HepG2 (cell line): ENCODE results near the gene NELFB. TPM values are rescaled to one million over a fixed set of nuclear protein-coding genes. Genes with fewer than 3 reads are reported as not detected.

Experiments
- CBFB ChIP-seq: sonication (generic); formaldehyde crosslinking; IDR thresholded peaks from 2 replicates; pipeline ENCODE4 v1.4.0; 2020; ENCODE audit warnings: missing genetic modification reagents
- CREB1 ChIP-seq, 2 experiments: fragments of 450-650 bp in 1 of 2; IDR thresholded peaks; 2 replicates each; pipeline ENCODE4 v1.6.1; 2016 to 2017; ENCODE audit warnings: control low read depth in 1 of 2, mild to moderate bottlenecking in 1 of 2, missing compliant biosample characterization in 1 of 2, missing genetic modification characterization in 1 of 2
- GPN1 ChIP-seq: sonication (generic); formaldehyde crosslinking; IDR thresholded peaks from 2 replicates; pipeline ENCODE4 v1.5.1; 2020; ENCODE audit warnings: missing genetic modification reagents, borderline replicate concordance
- KAT2B ChIP-seq: fragments of 150-350 bp; IDR thresholded peaks from 2 replicates; pipeline ENCODE4 v1.6.1; 2014; ENCODE audit warnings: low read depth, low read length, borderline replicate concordance
- MAFG ChIP-seq: sonication (generic); formaldehyde crosslinking; IDR thresholded peaks from 2 replicates; pipeline ENCODE4 v1.5.1; 2020; ENCODE audit warnings: mild to moderate bottlenecking, missing genetic modification reagents
- MAZ ChIP-seq, 2 experiments: sonication (generic) in 1 of 2; formaldehyde crosslinking in 1 of 2; IDR thresholded peaks; 2 replicates each; pipeline versions ENCODE4 v1.5.0 to v1.6.1; 2012 to 2020; ENCODE audit warnings: low read depth in 2 of 2, mild to moderate bottlenecking in 2 of 2, borderline replicate concordance in 1 of 2, improper control_type of control experiment in 1 of 2, low read length in 1 of 2, missing genetic modification reagents in 1 of 2, moderate library complexity in 1 of 2
- SAFB2 ChIP-seq: sonication (generic); formaldehyde crosslinking; IDR thresholded peaks from 2 replicates; pipeline ENCODE4 v1.5.1; 2020; ENCODE audit warnings: missing genetic modification reagents, low read depth, mild to moderate bottlenecking, borderline replicate concordance
- ZKSCAN8 ChIP-seq: IDR thresholded peaks from 2 replicates; pipeline ENCODE4 v1.6.1; 2016; ENCODE audit warnings: borderline replicate concordance, missing genetic modification reagents, missing compliant biosample characterization
- ZMYM3 ChIP-seq: sonication (generic); formaldehyde crosslinking; IDR thresholded peaks from 2 replicates; pipeline ENCODE4 v1.5.1; 2020; ENCODE audit warnings: mild to moderate bottlenecking, missing genetic modification reagents
- polyA plus RNA-seq, 8 experiments: library from polyadenylated mRNA; depleted of rRNA in 3 of 8; stranded (reverse) in 7 of 8; unstranded in 1 of 8; fragments of >200 nt; fragmentation: Illumina TruSeq in 4 of 8; extraction: Trizol in 4 of 8; gene quantifications; 2 replicates each; pipeline versions ENCODE4 v1.2.1 to v1.2.3, GENCODE V29; 2011 to 2016; ENCODE audit warnings: low read depth in 4 of 8, missing spikeins in 1 of 8, mixed read lengths in 1 of 8; ENCODE audit not compliant: insufficient read depth in 1 of 8
- total RNA-seq, 5 experiments: library from RNA; depleted of rRNA; stranded (reverse); fragments of >200 nt; fragmentation: Illumina TruSeq; extraction: Trizol; gene quantifications; 2 replicates each; pipeline ENCODE4 v1.2.3, GENCODE V29; 2016; ENCODE audit warnings: low read depth in 1 of 5
- TF ChIP-seq, protein P1 (sequence below): sonication (generic); formaldehyde crosslinking; IDR thresholded peaks from 2 replicates; pipeline ENCODE4 v1.4.0; 2020; ENCODE audit warnings: missing genetic modification reagents
- TF ChIP-seq, protein P2 (sequence below): sonication (generic); formaldehyde crosslinking; IDR thresholded peaks from 2 replicates; pipeline ENCODE4 v1.4.0; 2020; ENCODE audit warnings: mild to moderate bottlenecking, missing genetic modification reagents
- TF ChIP-seq, protein P3 (sequence below): sonication (generic); formaldehyde crosslinking; IDR thresholded peaks from 2 replicates; pipeline ENCODE4 v1.4.0; 2020; ENCODE audit warnings: mild to moderate bottlenecking, missing genetic modification reagents
- TF ChIP-seq, protein P4 (sequence below): sonication (generic); formaldehyde crosslinking; IDR thresholded peaks from 2 replicates; pipeline ENCODE4 v1.5.0; 2020; ENCODE audit warnings: missing genetic modification reagents
- TF ChIP-seq, protein P5 (sequence below): sonication (generic); formaldehyde crosslinking; IDR thresholded peaks from 2 replicates; pipeline ENCODE4 v1.5.0; 2020; ENCODE audit warnings: missing genetic modification reagents
- TF ChIP-seq, protein P6 (sequence below): sonication (generic); formaldehyde crosslinking; IDR thresholded peaks from 2 replicates; pipeline ENCODE4 v1.5.1; 2020; ENCODE audit warnings: mild to moderate bottlenecking, missing genetic modification reagents

NELFB gene
- total and polyA plus RNA-seq, 2 of the 13 experiments (the other 11 are each of a cell fraction or from before 2014, with no cell fraction given), result 26.5 to 45.8 TPM

DNA sequence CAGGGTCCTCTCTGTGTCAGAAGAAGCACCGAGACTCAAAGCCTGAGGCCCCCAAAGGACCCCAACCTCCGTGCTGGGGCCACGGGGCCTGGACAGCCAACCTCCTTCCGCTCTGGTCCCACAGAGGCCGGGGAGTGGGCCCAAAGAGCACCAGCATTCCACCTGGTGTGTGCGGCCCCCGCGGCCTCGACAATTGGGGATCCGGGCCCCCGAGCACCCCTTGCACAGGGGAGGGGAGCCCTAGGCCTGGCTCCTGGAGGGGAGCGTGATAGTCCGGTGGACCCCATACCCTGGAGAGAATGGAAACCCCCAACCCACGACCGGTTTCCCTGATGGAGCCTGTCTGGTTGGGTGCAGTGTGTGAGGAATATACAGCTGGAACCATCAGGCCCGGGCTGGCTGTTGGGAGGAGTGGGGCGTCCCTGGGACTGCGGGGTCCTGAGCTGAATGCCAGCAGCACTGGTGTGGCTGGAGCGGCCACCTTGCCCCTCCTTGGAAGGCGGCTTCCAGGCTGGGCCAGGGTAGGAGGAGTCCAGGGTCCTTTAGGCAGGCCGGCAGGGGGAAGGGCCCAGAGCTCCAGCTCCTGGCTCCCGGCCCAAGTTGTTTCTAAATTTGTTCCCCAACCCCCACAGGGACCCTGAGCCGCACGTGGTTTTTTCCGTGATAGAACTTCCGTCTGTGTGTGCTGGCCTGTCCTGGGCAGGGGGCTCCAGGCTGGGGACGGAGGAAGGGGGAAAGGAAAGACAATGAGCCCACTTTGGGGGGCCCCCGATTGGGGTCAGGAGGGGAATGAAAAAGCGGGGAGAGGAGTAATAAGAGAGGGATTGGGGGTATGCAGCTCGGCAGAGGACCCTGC, 21.6 kb downstream of the NELFB start (continued):
- TF ChIP-seq, protein P1, sequence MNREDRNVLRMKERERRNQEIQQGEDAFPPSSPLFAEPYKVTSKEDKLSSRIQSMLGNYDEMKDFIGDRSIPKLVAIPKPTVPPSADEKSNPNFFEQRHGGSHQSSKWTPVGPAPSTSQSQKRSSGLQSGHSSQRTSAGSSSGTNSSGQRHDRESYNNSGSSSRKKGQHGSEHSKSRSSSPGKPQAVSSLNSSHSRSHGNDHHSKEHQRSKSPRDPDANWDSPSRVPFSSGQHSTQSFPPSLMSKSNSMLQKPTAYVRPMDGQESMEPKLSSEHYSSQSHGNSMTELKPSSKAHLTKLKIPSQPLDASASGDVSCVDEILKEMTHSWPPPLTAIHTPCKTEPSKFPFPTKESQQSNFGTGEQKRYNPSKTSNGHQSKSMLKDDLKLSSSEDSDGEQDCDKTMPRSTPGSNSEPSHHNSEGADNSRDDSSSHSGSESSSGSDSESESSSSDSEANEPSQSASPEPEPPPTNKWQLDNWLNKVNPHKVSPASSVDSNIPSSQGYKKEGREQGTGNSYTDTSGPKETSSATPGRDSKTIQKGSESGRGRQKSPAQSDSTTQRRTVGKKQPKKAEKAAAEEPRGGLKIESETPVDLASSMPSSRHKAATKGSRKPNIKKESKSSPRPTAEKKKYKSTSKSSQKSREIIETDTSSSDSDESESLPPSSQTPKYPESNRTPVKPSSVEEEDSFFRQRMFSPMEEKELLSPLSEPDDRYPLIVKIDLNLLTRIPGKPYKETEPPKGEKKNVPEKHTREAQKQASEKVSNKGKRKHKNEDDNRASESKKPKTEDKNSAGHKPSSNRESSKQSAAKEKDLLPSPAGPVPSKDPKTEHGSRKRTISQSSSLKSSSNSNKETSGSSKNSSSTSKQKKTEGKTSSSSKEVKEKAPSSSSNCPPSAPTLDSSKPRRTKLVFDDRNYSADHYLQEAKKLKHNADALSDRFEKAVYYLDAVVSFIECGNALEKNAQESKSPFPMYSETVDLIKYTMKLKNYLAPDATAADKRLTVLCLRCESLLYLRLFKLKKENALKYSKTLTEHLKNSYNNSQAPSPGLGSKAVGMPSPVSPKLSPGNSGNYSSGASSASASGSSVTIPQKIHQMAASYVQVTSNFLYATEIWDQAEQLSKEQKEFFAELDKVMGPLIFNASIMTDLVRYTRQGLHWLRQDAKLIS, result no peak
- TF ChIP-seq ZMYM3 (CRISPR knock-in tag) (no peak), KAT2B (no peak), CREB1 (IDR thresholded peaks at IDR 0.05) (no peak), CREB1 (CRISPR knock-in tag; IDR thresholded peaks at IDR 0.05) (no peak), GPN1 (CRISPR knock-in tag) (no peak), ZKSCAN8 (0 out of 2 replicates have a peak, but pooled peaks have one; percentile 11), MAFG (no peak), SAFB2 (CRISPR knock-in tag) (no peak), CBFB (CRISPR knock-in tag) (no peak), MAZ (IDR thresholded peaks at IDR 0.05; ENCODE audit: borderline replicate concordance, low read depth, low read length) (no peak; the same call in 1 of the 2 replicates), MAZ (CRISPR knock-in tag; IDR thresholded peaks at IDR 0.05; ENCODE audit: low read depth) (0 out of 2 replicates have a peak, but pooled peaks have one; percentile 41)
- TF ChIP-seq, protein P2, sequence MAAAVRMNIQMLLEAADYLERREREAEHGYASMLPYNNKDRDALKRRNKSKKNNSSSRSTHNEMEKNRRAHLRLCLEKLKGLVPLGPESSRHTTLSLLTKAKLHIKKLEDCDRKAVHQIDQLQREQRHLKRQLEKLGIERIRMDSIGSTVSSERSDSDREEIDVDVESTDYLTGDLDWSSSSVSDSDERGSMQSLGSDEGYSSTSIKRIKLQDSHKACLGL (CRISPR knock-in tag), result peak; percentile 39; the same call in 1 of the 2 replicates
- TF ChIP-seq, protein P3, sequence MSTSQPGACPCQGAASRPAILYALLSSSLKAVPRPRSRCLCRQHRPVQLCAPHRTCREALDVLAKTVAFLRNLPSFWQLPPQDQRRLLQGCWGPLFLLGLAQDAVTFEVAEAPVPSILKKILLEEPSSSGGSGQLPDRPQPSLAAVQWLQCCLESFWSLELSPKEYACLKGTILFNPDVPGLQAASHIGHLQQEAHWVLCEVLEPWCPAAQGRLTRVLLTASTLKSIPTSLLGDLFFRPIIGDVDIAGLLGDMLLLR (CRISPR knock-in tag), result no peak
- TF ChIP-seq, protein P4, sequence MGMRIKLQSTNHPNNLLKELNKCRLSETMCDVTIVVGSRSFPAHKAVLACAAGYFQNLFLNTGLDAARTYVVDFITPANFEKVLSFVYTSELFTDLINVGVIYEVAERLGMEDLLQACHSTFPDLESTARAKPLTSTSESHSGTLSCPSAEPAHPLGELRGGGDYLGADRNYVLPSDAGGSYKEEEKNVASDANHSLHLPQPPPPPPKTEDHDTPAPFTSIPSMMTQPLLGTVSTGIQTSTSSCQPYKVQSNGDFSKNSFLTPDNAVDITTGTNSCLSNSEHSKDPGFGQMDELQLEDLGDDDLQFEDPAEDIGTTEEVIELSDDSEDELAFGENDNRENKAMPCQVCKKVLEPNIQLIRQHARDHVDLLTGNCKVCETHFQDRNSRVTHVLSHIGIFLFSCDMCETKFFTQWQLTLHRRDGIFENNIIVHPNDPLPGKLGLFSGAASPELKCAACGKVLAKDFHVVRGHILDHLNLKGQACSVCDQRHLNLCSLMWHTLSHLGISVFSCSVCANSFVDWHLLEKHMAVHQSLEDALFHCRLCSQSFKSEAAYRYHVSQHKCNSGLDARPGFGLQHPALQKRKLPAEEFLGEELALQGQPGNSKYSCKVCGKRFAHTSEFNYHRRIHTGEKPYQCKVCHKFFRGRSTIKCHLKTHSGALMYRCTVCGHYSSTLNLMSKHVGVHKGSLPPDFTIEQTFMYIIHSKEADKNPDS (CRISPR knock-in tag), result no peak
- TF ChIP-seq, protein P5, sequence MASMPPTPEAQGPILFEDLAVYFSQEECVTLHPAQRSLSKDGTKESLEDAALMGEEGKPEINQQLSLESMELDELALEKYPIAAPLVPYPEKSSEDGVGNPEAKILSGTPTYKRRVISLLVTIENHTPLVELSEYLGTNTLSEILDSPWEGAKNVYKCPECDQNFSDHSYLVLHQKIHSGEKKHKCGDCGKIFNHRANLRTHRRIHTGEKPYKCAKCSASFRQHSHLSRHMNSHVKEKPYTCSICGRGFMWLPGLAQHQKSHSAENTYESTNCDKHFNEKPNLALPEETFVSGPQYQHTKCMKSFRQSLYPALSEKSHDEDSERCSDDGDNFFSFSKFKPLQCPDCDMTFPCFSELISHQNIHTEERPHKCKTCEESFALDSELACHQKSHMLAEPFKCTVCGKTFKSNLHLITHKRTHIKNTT, result no peak
- TF ChIP-seq, protein P6, sequence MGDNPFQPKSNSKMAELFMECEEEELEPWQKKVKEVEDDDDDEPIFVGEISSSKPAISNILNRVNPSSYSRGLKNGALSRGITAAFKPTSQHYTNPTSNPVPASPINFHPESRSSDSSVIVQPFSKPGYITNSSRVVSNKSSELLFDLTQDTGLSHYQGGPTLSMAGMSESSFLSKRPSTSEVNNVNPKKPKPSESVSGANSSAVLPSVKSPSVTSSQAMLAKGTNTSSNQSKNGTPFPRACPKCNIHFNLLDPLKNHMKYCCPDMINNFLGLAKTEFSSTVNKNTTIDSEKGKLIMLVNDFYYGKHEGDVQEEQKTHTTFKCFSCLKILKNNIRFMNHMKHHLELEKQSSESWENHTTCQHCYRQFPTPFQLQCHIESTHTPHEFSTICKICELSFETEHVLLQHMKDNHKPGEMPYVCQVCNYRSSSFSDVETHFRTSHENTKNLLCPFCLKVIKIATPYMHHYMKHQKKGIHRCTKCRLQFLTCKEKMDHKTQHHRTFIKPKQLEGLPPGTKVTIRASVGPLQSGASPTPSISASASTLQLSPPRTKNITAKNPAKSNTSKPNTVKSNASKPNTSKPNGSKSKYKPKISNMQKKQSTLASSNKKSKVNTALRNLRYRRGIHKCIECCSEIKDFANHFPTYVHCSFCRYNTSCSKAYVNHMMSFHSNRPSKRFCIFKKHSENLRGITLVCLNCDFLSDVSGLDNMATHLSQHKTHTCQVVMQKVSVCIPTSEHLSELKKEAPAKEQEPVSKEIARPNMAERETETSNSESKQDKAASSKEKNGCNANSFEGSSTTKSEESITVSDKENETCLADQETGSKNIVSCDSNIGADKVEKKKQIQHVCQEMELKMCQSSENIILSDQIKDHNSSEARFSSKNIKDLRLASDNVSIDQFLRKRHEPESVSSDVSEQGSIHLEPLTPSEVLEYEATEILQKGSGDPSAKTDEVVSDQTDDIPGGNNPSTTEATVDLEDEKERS (CRISPR knock-in tag), result no peak
